ENCODE measurements around the gene ETV7.

The ETV7 gene

DNA sequence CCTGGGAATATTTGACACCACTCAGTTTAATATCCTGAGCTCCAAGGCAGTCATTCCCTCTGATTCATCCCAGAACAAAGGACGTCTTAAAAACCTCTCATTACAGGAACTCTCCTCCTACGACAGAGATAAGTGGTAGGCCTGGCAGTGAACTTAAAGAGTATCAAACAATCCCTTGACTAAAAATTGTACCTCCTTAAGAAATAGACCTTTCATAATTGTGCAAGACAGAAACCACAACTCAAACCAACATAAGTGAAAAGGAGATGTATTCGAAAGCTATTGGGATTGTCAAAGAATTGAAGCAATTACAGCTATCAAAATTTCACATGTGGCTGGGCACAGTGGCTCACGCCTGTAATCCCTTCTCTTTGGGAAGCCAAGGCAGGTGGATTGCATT is 31.6 kb downstream of the ETV7 start:
- POLR2A ChIA-PET: no interaction called here
- no peak for DNase-seq (ENCODE audit: extremely low spot score)
- CTCF ChIA-PET: interaction anchor here (1.1 kb wide), 1 partner anchor 15 kb away, joined by 3 read pairs; no protein-coding TSS in a partner anchor
- TF ChIP-seq L3MBTL2 (conservative IDR thresholded peaks at IDR 0.05) (no peak), TARDBP (IDR thresholded peaks at IDR 0.05) (no peak), LEF1 (IDR thresholded peaks at IDR 0.05; ENCODE audit: borderline replicate concordance) (no peak), PKNOX1 (IDR thresholded peaks at IDR 0.05) (no peak), FOXM1 (IDR thresholded peaks at IDR 0.05; ENCODE audit: borderline replicate concordance) (no peak), ZNF384 (IDR thresholded peaks at IDR 0.05) (no peak), SP1 (IDR thresholded peaks at IDR 0.05) (no peak), CTBP1 (IDR thresholded peaks at IDR 0.05; ENCODE audit: borderline replicate concordance) (no peak), NFRKB (IDR thresholded peaks at IDR 0.05) (no peak), BHLHE40 (IDR thresholded peaks at IDR 0.05; ENCODE audit: borderline replicate concordance) (no peak)

GRCh38 chr6:36353411-36353915 is 34.0 kb downstream of the ETV7 start:
- POLR2A ChIA-PET: interaction anchor here (1.2 kb wide), 1 partner anchor 240 kb away, joined by 3 read pairs; no protein-coding TSS in a partner anchor
- CTCF ChIA-PET: interaction anchor here (0.8 kb wide), 1 partner anchor 51 kb away, joined by 3 read pairs; no protein-coding TSS in a partner anchor
- TF ChIP-seq ZNF384 (IDR thresholded peaks at IDR 0.05) (no peak), LEF1 (IDR thresholded peaks at IDR 0.05; ENCODE audit: borderline replicate concordance) (no peak), SUZ12 (IDR thresholded peaks at IDR 0.05) (no peak)
- no peak for DNase-seq (ENCODE audit: extremely low spot score)

GRCh38 chr6:36352477-36353157 is 34.9 kb downstream of the ETV7 start:
- CTCF ChIA-PET: interaction anchor here (0.8 kb wide), 1 partner anchor 50 kb away, joined by 3 read pairs; no protein-coding TSS in a partner anchor
- TF ChIP-seq BHLHE40 (IDR thresholded peaks at IDR 0.05; ENCODE audit: borderline replicate concordance) (no peak), FOXM1 (IDR thresholded peaks at IDR 0.05; ENCODE audit: borderline replicate concordance) (no peak), SP1 (IDR thresholded peaks at IDR 0.05) (no peak), FOXK2 (IDR thresholded peaks at IDR 0.05) (no peak), CTBP1 (IDR thresholded peaks at IDR 0.05; ENCODE audit: borderline replicate concordance) (no peak), PKNOX1 (IDR thresholded peaks at IDR 0.05) (no peak), ARNT (IDR thresholded peaks at IDR 0.05) (no peak), LEF1 (IDR thresholded peaks at IDR 0.05; ENCODE audit: borderline replicate concordance) (no peak), L3MBTL2 (conservative IDR thresholded peaks at IDR 0.05) (no peak)
- DNase-seq (ENCODE audit: extremely low spot score): no peak
- POLR2A ChIA-PET: interaction anchor here (0.7 kb wide), 1 partner anchor 12 kb away, joined by 3 read pairs; no protein-coding TSS in a partner anchor

DNA sequence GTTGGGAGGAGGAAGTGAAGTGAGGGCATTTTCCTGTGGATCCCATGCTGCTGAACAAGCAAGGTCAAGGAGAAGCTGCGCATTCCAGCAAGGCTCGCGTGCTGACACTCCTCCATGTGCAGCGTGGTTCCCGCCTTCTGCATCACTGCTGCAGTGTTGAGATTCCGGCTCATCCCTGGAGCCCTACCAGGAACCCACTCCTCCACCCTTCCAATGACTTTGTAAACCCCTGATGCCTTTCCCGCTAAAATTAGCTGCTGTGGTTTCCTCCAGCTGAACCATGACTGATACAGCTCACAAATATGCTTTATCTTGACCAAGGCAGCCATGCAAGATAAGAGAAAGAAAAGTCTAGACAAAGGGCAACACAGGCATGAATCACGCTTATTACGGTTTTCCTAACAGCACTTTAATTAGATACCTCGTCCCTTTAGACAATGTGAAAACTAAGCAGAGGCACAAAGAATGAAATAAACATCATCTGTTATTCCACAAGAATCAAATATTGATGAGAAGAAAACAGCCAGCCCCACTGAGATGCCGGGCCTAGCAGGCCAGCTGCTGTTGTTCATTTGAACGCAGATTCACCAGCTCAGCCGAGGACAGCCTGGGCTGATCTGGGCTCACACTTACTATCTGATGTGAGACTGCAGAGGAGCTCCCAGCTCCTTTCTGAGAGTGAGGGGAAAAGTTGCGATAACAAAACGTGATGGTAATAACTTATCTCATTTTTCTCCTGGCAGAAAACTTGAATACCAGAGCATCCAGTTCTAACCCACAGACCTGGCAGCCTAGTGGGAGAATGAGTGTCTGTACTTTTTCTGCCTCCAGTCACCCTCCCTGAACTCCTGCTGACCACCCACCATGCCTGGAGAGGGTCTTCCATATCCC is 36.5 kb downstream of the ETV7 start:
- no peak for DNase-seq (ENCODE audit: extremely low spot score)
- ChIA-PET POLR2A (interaction anchor here (0.7 to 1.4 kb wide), 2 partner anchors 10 to 72 kb away, joined by 3 read pairs; no protein-coding TSS in a partner anchor), CTCF (interaction anchor here (1.4 to 2.7 kb wide), 2 partner anchors 10 to 49 kb away, joined by 5 to 19 read pairs; no protein-coding TSS in a partner anchor)
- no peak for TF ChIP-seq LEF1 (IDR thresholded peaks at IDR 0.05; ENCODE audit: borderline replicate concordance)
- no peak for TF ChIP-seq ZNF384 (IDR thresholded peaks at IDR 0.05)

DNA sequence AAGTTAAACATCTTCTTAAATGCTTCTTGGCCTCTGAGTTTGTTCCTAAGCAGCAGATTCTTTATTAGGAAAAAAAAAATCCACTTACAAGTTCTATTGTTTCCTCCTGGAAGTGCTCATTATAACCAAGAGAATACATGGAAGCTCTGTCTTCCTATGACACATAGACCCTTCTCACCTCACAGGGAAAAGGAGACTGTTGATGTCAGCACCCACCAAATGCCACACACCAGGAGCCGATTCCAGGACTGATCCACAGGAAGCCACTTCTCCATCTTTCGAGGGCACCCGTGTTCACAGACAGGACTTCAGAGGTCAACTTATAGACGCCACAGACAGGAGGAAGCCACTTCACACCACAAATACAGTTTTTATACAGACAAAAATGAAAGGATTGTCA is 37.4 kb downstream of the ETV7 start:
- CTCF ChIA-PET: interaction anchor here (0.6 to 2.7 kb wide), 3 partner anchors 9 to 1558 kb away, joined by 3 to 19 read pairs (median 5); partner anchors contain the start of gene BLTP3A

DNA sequence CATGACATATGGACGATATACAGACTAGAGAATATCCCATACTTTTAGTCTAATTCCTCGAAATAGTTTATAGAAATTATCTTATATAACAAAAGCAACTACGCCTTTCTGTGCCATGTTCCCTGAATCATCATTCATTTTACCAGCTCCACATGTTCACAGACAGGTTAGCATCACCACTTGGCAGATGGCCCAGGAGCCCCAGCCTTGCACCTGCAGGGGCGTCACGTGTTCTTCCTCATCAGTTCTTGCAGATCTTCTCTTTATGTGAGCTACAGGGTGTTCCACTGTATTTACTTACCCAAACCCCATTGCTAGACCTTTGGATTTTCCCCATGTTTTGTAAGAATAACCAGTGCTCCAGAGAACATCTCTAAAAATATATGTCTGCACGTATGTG is 38.2 kb downstream of the ETV7 start:
- POLR2A ChIA-PET: no interaction called here
- no peak for DNase-seq (ENCODE audit: extremely low spot score)
- CTCF ChIA-PET: no interaction called here
- TF ChIP-seq NFRKB (IDR thresholded peaks at IDR 0.05): no peak
- no peak for TF ChIP-seq SP1 (IDR thresholded peaks at IDR 0.05)
- TF ChIP-seq SUZ12 (IDR thresholded peaks at IDR 0.05): no peak
- no peak for TF ChIP-seq FOXM1 (IDR thresholded peaks at IDR 0.05; ENCODE audit: borderline replicate concordance)
- no peak for TF ChIP-seq CTBP1 (IDR thresholded peaks at IDR 0.05; ENCODE audit: borderline replicate concordance)
- TF ChIP-seq LEF1 (IDR thresholded peaks at IDR 0.05; ENCODE audit: borderline replicate concordance): no peak
- no peak for TF ChIP-seq ZNF384 (IDR thresholded peaks at IDR 0.05)
- TF ChIP-seq L3MBTL2 (conservative IDR thresholded peaks at IDR 0.05): no peak
- TF ChIP-seq ARNT (IDR thresholded peaks at IDR 0.05): no peak
- no peak for TF ChIP-seq TARDBP (IDR thresholded peaks at IDR 0.05)
- TF ChIP-seq BHLHE40 (IDR thresholded peaks at IDR 0.05; ENCODE audit: borderline replicate concordance): no peak
- TF ChIP-seq ELF4 (IDR thresholded peaks at IDR 0.05): no peak
- TF ChIP-seq FOXK2 (IDR thresholded peaks at IDR 0.05): no peak
- no peak for TF ChIP-seq FOXA1 (IDR thresholded peaks at IDR 0.05)
- no peak for TF ChIP-seq HDGF (IDR thresholded peaks at IDR 0.05; ENCODE audit: borderline replicate concordance)
- TF ChIP-seq PKNOX1 (IDR thresholded peaks at IDR 0.05): no peak

More for the DNA sequence above, 37.4 kb downstream of the ETV7 start:
- TF ChIP-seq PKNOX1 (IDR thresholded peaks at IDR 0.05) (no peak), HDGF (IDR thresholded peaks at IDR 0.05; ENCODE audit: borderline replicate concordance) (no peak), FOXA1 (IDR thresholded peaks at IDR 0.05) (no peak), CTBP1 (IDR thresholded peaks at IDR 0.05; ENCODE audit: borderline replicate concordance) (no peak), LEF1 (IDR thresholded peaks at IDR 0.05; ENCODE audit: borderline replicate concordance) (no peak), FOXK2 (IDR thresholded peaks at IDR 0.05) (no peak)
- no peak for DNase-seq (ENCODE audit: extremely low spot score)
- POLR2A ChIA-PET: no interaction called here

Measured in HEK293T (cell line).